NCI-H146 treated with DMSO at 0.1 percent for 48 hours (cell line): ENCODE measurements around the gene AIG1.
"Not testable (repeated sequence)": the region's sequence is repeated elsewhere in the genome, so short reads cannot be mapped to it uniquely, and the experiment has no call there.

ENCODE experiments used
- DNase-seq: peaks from one replicate; lab custom pipeline; 2025; ENCODE audit not compliant: unreplicated experiment; lab: John Stamatoyannopoulos, UW

Gene AIG1, protein sequence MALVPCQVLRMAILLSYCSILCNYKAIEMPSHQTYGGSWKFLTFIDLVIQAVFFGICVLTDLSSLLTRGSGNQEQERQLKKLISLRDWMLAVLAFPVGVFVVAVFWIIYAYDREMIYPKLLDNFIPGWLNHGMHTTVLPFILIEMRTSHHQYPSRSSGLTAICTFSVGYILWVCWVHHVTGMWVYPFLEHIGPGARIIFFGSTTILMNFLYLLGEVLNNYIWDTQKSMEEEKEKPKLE

DNA sequence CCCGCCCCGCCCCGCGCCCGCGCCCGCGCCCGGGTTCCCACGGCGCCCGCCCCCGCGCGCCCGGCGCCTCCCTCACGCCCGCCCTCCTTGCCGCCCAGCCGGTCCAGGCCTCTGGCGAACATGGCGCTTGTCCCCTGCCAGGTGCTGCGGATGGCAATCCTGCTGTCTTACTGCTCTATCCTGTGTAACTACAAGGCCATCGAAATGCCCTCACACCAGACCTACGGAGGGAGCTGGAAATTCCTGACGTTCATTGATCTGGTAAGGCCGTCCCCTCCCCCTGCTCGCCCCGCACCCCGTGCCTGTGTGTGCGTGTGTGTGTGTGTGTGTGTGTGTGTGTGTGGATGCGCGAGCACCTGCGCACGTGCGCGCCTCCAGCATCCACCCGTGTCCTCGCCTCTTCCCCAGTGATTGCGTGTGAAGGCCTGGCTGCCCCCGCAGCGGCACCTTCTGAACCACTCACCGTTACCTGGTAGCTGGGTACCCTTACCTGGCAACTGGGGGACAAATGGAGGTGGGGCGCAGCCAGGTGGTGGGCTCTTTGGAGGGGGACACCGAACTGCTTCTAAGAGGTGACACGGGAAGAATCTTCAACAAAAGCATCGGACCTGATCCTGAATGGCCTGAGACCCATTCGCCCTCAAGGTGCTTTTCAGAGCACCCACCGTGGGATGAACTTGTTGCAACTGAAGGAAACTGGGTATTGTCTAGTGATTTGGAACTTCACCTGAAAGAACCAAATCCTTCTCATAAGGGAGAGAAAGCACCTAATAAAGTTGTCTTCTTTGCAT lies at the start of gene AIG1:
AIG1 (plus strand) TSS at position 84 of the 791 bp plus-strand sequence; CDS start at position 121, 37 bp downstream.
- DNase-seq, result peak; percentile 47

DNA sequence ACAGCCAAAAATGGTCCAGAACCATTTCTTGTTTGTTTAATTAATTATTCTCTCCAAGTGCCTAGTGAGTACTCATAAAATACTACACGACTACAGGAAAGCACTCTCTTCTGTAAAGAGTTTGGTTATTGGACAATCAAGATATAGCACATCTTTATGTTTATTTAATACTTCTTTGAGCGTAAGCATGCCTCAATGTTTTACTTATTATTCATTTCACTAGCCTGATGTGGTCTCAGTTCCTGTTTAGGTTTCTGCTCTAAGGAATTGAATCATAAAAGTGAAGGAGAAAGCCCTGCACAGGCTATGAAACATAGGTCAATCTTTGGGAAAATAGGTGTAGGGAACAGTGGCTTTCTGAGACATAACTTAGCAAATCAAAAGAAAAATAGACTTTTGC lies 45.9 kb upstream of the AIG1 start:
- DNase-seq, result no peak

DNA sequence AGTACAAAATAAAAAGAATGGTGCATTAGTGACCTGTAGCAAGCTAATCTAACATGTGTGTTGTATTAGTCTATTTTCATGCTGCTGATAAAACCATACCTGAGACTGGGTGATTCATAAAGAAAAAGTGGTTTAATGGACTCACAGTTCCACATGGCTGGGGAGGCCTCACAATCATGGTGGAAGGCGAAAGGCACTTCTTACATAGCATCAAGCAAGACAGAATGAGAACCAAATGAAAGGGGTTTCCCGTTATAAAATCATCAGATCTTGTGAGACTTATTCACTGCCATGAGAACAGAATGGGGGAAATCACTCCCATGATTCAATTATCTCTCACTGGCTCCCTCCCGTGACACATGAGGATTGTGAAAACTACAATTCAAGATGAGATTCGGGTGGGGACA lies 45.4 kb upstream of the AIG1 start:
- DNase-seq, result no peak

DNA sequence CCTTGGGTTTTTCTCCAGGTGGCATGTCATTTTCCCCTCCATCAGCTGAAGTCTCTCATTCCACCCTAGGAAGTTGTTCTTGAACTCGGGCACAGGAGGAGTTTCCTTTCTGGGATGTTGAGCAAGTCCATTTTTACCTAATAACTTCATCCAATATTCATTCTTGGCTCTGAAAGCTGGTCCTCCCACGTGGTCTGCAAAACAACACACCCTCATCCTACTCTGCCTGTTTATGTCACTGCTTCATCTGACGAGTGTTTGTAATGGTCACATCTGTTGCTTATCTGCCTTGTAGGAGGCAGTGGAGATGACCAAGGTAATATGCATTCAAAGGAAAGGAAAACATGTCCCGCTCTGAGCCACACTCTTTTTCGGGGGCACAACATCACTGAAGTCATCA lies 41.7 kb upstream of the AIG1 start:
- DNase-seq, result no peak

DNA sequence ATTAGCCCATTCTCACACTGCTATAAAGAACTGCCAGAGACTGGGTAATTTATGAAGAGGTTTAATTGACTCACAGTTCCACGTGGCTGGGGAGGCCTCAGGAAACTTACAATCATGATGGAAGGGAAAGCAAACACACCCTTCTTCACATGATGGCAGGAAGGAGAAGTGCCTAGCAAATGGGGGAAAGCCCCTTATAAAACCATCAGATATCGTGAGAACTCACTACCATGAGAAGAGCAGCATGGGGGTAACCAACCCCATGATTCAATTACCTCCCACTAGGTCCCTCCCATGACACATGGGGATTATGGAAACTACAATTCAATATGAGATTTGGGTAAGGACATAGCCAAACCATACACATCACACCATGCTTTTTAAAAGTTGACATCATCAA lies 39.8 kb upstream of the AIG1 start:
- not testable (repeated sequence) for DNase-seq

DNA sequence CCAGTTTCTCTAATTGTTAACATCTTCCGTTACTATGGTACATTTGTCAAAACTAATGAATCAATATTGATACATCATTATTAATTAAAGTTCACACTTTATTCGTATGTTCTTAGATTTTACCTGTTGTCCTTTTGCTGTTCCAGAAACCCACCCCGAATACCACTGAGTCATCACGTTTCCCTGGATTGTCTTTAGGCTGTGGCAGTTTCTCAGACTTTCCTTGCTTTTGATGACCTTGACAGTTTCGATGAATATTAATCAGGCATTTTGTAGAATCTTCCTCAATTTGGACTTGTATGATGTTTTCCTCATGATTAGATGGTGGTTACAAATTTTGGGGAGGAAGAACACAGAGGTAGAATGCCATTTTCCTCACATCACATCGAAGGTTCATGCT lies 39.1 kb upstream of the AIG1 start:
- no peak for DNase-seq

DNA sequence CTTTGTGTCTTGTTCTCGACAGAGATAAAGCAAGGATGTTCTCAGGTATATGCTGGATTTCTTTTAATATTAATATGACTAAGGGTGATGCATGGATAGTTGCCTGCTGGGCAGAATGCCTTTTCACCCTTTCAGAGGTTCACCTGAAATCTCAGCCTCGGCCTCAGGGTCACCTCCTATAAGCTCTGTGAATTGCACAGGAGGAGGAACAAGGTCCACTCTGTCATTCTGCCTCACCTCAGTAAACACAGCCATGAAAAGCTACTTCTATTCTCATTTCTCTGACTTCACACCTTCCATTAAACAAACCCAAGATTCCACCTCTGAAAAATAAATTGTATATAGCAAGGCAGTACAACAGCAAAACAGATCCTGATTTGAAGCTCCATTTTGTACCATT lies 38.1 kb upstream of the AIG1 start:
- DNase-seq, result no peak

DNA sequence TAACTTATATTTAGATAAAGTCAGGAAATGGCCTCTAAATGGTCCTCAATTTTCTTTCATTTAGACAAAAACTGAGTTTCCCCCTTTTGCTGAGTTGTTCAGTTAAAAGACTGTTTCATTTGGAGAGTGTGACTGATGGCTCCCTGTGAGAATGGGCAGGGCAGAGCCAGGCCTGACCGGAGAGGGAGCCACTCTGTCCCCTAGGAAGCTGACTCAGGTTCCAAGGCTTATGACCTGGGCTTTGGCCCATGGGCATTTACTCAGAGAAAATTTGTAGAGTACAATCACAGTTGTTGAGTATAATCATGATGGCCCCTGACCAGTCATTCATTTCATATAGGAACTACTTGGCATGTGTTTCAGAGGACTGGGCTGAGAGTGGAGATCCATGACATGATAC lies 37.0 kb upstream of the AIG1 start:
- DNase-seq, result no peak

DNA sequence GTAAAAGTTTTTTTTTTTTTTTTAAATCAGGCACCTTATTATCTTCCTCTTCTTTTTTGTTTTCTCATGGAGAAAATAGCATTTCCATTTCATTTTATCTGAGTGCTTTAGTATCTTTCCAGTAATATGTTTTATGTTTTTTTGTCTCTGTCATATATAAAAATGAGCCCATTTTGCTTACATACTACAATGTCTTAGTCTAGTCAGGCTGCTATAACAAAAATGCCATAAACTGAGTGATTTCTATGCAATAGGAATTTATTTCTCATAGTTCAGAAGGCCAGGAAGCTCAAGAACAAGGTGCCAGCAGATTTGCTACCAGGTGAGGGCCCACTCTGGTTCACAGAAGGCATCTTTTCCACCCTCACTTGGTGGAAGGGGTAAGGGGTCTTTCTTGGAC lies 35.7 kb upstream of the AIG1 start:
- no peak for DNase-seq

DNA sequence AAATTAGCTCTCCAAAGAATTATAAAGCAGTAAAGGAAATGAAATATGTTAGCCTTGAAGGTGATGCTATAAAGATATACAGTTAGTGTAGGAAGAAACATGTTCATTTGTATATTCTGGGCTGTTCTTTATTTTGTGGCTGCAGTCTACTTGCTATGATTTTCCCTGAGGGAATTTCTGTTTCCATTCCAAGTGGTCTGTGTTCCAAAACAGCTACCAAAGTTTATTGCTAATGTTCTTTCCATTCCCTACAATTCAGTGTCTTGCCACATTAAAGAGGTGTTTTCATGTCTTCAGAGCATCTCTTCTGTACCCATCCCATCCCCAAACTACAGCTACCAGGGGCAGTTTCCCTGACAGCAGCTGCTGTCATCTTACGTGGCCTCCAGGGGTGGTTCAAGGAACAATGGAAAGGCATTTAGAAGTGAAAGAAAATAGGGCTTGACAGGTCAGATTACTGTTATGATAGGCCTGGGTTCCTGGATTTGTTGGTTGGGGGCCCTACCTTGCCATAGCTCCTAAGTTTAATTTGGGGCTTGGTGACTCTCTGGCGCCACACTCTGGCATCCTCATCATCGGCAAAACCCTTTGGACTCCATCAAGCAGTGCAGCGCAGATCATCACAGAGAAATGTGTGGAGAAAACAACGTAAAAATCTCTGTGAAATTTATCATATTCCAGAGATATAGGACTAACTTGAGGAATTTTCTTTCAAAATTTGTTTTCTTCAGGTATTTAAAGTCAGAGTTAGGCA lies 33.8 kb upstream of the AIG1 start:
- no peak for DNase-seq

DNA sequence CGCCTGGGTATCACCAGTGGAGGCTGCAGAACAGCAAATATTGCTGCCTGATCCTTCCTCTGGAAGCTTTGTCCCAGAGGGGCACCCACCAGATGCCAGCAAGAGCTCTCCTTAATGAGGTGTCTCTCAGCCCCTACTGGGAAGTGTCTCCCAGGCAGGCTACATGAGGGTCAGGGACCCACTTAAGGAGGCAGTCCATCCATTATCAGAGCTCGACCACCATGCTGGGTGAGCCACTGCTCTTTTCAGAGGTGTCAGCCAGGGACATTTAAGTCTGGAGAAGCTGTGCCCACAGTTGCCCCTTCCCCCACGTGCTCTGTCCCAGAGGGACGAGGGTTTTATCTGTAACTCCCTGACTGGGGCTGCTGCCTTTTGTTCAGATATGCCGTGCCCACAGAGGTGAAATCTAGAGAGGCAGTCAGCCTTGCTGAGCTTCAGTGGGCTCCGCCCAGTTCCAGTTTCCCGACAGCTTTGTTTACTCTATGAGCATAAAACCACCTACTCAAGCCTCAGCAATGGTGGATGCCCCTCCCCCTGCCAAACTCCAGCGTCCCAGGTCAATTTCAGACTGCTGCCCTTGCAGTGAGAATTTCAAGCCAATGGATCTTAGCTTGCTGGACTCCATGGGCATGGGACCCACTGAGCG lies 25.9 kb upstream of the AIG1 start:
- no peak for DNase-seq

DNA sequence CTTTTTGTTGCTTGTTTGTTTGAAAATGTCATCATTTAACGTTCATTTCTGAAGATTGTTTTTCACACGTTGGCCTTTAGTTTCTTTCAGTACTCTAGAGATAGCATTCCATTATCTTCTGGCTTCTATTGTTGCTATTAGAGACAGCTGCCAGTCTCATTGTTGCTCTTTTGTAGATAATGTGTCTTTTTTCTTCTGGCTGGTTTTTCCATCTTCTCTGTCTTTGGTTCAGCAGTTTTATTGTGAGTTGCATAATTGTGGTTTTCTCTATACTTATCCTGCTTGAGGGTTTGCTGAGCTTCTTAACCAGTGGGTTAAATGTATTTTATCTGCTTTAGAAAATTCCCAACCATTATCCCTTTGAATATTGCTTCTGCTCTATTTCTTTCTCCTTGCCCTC lies 23.2 kb upstream of the AIG1 start:
- no peak for DNase-seq

DNA sequence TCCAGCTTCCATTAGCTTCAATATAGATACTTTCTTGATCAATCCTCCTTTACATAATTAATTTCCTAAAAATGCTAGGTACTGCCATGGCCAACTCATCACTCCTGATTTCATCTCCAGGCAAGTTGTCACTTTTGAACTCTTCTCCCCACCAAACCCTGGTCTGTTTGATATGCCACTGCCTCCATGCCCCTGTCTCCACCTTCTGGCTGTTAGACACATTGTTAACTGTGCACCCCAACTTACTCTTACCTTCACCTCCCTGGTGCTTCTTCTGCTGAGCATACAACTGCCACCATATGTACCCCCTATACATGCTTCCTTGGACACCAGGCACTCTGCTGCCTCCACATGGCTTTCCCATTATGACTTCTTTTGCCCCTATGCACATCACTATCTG lies 21.9 kb upstream of the AIG1 start:
- no peak for DNase-seq

DNA sequence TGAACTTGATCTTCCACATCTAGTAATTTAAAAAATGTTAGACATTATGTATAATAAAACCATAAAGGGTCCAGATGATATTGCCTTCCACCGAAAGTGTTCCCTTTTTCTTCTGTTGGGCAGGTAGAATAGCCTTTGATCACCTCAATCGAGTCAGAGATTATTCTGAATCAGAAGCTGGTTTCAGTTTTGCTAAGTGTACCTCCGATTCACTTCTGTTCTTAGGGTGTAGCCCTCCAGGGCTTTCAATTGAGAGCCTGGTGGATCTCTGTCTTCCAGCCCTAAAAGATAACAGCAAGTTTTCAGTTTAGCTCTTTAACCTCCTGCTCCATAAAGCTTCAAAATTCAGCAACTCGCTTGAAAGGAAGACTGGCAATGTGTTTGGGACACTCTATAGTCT lies 21.1 kb upstream of the AIG1 start:
- no peak for DNase-seq

DNA sequence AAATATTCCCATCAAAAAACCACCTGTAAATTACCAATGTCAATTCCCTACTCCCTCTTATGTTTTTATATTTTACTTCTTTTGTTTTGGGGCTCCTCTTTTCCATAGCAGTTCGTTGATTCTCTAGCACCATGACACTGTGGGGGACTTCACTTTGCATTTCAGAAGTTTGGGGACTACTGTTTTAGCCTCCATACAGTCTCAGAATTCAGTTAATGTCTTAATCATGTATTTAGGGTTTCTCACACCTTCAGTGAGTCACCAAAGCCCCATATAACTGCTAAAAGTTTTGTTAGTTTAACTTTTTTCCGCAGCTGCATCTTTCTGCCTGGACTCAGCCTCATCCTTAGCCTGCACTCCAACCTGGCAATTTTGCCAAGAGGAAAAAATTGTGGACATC lies 20.7 kb upstream of the AIG1 start:
- DNase-seq, result no peak

DNA sequence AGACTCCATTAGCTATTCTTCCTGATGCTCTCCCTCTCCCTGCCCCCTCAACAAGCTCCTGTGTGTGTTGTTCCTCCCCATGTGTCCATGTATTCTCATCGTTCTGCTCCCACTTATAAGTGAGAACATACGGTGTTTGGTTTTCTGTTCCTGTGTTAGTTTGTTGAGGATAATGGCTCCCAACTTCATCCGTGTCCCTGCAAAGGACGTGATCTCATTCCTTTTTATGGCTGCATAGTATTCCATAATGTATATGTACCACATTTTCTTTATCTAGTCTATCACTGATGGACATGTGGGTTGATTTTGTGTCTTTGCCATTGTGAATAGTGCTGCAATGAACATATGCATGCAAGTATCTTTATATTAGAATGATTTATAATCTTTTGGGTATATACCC lies 16.3 kb upstream of the AIG1 start:
- DNase-seq, result not testable (repeated sequence)

DNA sequence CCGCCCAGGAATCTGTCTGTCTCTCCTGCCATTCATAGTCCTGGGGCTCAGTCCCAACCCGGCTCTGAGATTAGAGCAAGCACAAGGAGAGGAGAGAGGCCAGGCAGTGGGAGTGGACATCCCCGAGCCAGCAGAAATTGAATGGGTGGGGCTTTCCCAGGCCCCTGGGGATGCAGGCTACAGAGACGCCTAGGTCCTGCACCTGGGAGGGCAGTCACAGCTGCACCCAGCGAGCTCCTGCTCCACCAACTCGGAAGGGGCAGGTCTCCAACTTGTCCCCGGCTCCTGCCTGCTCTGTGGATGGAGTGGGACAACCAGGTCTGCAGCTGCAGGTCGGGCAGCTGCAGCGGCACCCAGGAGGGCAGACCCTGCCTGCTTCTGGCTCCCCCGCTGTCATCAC lies 11.1 kb upstream of the AIG1 start:
- DNase-seq, result no peak

DNA sequence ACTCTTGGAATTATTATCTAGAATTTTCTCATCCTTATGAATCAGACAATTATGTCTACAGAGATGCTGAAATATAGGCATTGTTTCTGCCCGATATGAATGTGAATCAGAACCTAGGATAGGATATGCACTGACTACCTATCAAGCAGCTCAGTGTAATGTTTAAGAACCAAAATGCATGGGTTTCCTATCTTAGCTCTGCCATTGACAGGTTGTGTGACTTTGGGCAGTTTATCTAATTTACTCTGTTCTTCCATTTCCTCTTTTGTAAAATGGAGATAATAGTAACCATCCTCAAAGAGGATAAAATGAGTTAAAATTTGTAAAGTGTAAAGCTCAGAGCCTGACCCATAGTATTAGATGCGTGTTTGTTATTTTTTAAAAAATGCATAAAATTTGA lies 10.2 kb upstream of the AIG1 start:
- no peak for DNase-seq

DNA sequence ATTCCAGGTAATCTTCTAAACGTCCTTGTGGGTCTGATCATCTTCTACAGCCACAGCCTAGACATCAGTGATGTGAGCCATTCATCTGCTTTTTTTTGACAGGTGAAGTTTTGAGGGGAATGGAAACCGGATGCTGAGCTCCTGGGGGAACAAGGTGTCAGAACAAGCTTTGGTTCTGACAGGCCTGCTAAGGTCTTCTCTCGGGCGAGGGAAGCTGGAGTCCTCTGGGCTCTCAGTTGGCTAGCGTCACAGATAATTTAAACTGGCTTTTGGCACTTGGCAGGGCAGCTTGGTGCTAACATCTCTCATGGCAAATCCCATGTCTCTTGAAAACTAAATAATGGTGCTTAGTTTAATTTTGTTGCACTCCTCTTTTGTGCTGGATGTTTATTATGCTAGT lies 8.4 kb upstream of the AIG1 start:
- DNase-seq, result no peak

DNA sequence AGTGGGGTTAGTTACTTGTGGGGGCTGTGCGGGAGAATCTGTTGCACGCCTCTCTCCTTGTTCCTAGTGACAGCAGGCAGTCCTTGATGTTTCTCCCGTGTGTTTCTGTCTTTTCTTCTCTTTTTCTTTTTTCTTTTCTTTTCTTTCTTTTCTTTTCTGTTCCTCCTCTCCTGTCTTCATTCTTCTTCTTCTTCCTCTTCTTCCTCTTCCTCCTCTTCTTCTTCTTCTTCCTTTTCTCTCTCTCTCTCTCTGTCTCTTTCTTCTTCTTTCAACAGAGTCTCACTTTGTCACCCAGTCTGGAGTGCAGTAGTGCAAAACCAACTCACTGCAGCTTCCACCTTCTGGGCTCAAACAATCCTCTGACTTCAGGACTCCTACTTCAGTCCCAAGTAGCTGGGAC lies 6.8 kb upstream of the AIG1 start:
- DNase-seq, result no peak

DNA sequence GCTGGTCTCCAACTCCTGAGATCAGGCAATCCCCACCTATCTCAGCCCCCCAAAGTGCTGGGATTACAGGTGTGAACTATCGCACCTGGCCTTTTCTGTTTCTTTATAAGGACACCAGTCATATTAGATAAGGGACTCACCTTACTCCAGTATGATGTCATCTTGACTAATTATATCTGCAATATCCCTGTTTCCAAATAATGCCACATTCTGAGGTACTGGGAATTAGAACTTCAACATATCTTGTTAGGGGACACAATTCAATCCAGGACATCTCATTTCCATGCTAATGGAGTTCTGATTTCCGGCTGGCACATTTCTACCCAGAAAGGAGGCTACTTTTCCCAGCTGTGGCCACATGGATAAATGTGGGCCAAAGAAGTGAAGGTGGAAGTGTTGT lies 6.4 kb upstream of the AIG1 start:
- no peak for DNase-seq

DNA sequence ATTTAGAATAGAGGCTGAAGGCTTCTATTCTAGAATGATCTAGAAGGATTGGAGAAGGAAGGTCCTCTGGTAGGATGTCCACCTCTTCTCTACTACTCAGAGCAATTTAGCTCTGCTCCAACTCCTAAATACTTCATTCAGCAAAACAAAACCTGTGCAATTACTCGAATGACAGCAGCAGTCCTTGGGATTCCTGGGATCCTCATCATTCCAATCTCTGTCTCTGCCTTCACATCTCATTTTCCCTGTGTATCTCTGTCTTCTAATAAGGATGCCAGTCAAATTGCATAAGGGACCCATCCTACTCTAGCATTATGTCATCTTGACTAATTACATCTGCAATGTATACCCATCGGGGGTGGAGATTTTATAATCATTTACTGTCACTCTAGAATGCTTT lies 5.5 kb upstream of the AIG1 start:
- DNase-seq, result no peak
